A549 (cell line): ENCODE measurements around the gene FBXO10. TPM values are rescaled to one million over a fixed set of nuclear protein-coding genes. Genes with fewer than 3 reads are reported as not detected.

ENCODE experiments used
- ATAC-seq, 2 experiments: fragments of 200-7000 bp in 1 of 2; fragments of >200 bp in 1 of 2; cut with Nextera tagmentation in 1 of 2; cut with Tn5 transposase in 1 of 2; 3 replicates each; pipeline versions ENCODE4 v1.8.0 to v1.9.1; 2018 to 2020; ENCODE audit warnings: mild to moderate bottlenecking in 1 of 2, moderate library complexity in 1 of 2
- CTCF ChIA-PET: fragments of 300-600 bp; sonication (Branson Sonifier 250); formaldehyde crosslinking; extraction: SDS; loops from one replicate; lab custom pipeline; 2021; ENCODE audit warnings: antibody characterized with exemption, inconsistent platforms; lab: Yijun Ruan, JAX
- POLR2A ChIA-PET: fragments of 350-600 bp; formaldehyde crosslinking; extraction: SDS; loops from one replicate; lab custom pipeline; 2021; ENCODE audit warnings: antibody characterized with exemption, inconsistent platforms; lab: Yijun Ruan, JAX
- DNase-seq, 2 experiments: peaks; one replicate each; pipeline versions ENCODE4 v3.0.0 to v3.0.0-alpha.2; 2011 to 2016; ENCODE audit warnings: low read depth in 1 of 2, low spot score in 1 of 2
- FAIRE-seq: peaks from 2 replicates; lab custom pipeline; 2011; peaks lifted over from hg19 to GRCh38; lab: Jason Lieb, UNC
- H3K27ac ChIP-seq, 2 experiments: fragments of >200 bp; sonication (Bioruptor Twin); formaldehyde crosslinking; 3 replicates each; pipeline ENCODE4 v1.5.1; 2016 to 2017
- H3K4me1 ChIP-seq: fragments of >200 bp; sonication (Bioruptor Twin); formaldehyde crosslinking; 3 replicates; pipeline ENCODE4 v1.6.1; 2016
- H3K4me2 ChIP-seq: fragments of >200 bp; sonication (Bioruptor Twin); formaldehyde crosslinking; 3 replicates; pipeline ENCODE4 v1.6.1; 2016
- H3K4me3 ChIP-seq: fragments of >200 bp; sonication (Bioruptor Twin); formaldehyde crosslinking; 3 replicates; pipeline ENCODE4 v1.5.1; 2016
- H3K9me3 ChIP-seq: fragments of >200 bp; sonication (Bioruptor Twin); formaldehyde crosslinking; 3 replicates; pipeline ENCODE4 v1.6.1; 2016
- CBX2 ChIP-seq: fragments of 200-600 bp; sonication (generic); IDR thresholded peaks from 2 replicates; pipeline ENCODE4 v1.6.1; 2016; ENCODE audit warnings: low read depth, mild to moderate bottlenecking, borderline replicate concordance
- E2F6 ChIP-seq: IDR thresholded peaks from 2 replicates; pipeline ENCODE4 v1.6.1; 2012; ENCODE audit warnings: low read depth, borderline replicate concordance
- EHF ChIP-seq: fragments of 250-450 bp; sonication (Bioruptor Pico); IDR thresholded peaks from 2 replicates; pipeline ENCODE4 v1.5.0; 2020; ENCODE audit warnings: mild to moderate bottlenecking
- ESRRA ChIP-seq: fragments of 150-350 bp; IDR thresholded peaks from 2 replicates; pipeline ENCODE4 v1.6.1; 2014; ENCODE audit warnings: mild to moderate bottlenecking, low read length, borderline replicate concordance
- HES2 ChIP-seq: fragments of >200 bp; sonication (Bioruptor Twin); formaldehyde crosslinking; IDR thresholded peaks from 2 replicates; pipeline ENCODE4 v1.6.1; 2016
- HMGXB4 ChIP-seq: fragments of 250-450 bp; sonication (Bioruptor Pico); IDR thresholded peaks from 2 replicates; pipeline ENCODE4 v1.5.0; 2021; ENCODE audit warnings: mild to moderate bottlenecking, moderate library complexity, borderline replicate concordance
- KDM1A ChIP-seq: fragments of 200-600 bp; sonication (generic); IDR thresholded peaks from 2 replicates; pipeline ENCODE4 v1.6.1; 2016; ENCODE audit warnings: low read depth, mild to moderate bottlenecking
- MAZ ChIP-seq: fragments of 150-350 bp; IDR thresholded peaks from 2 replicates; pipeline ENCODE4 v1.6.1; 2014; ENCODE audit warnings: antibody characterized with exemption, low read depth, low read length, borderline replicate concordance
- NPAS2 ChIP-seq: fragments of 250-450 bp; sonication (Bioruptor Pico); IDR thresholded peaks from 2 replicates; pipeline ENCODE4 v1.8.0; 2022; ENCODE audit warnings: mild to moderate bottlenecking, moderate library complexity, borderline replicate concordance
- NR3C1 ChIP-seq: fragments of >200 bp; sonication (Bioruptor Twin); formaldehyde crosslinking; IDR thresholded peaks from 3 replicates; pipeline ENCODE4 v1.6.1; 2017
- PBX3 ChIP-seq: IDR thresholded peaks from 2 replicates; pipeline ENCODE4 v1.6.1; 2012
- POLR2AphosphoS2 ChIP-seq: conservative IDR thresholded peaks from 2 replicates; pipeline ENCODE4 v1.6.1; 2012; ENCODE audit warnings: low read length, improper control_type of control experiment, inconsistent platforms
- RAD21 ChIP-seq, 2 experiments: fragments of >200 bp in 1 of 2; sonication (Bioruptor Twin) in 1 of 2; formaldehyde crosslinking in 1 of 2; IDR thresholded peaks in 1 of 2; conservative IDR thresholded peaks in 1 of 2; 2 replicates in 1 of 2; 3 replicates in 1 of 2; pipeline ENCODE4 v1.6.1; 2012 to 2018; ENCODE audit warnings: inconsistent platforms in 1 of 2
- RCOR1 ChIP-seq: fragments of 150-350 bp; IDR thresholded peaks from 2 replicates; pipeline ENCODE4 v1.6.1; 2014; ENCODE audit warnings: antibody characterized with exemption, low read length, low read depth
- RNF2 ChIP-seq: fragments of 200-600 bp; sonication (generic); IDR thresholded peaks from 2 replicates; pipeline ENCODE4 v1.6.1; 2016; ENCODE audit warnings: low read depth, mild to moderate bottlenecking, antibody characterized with exemption, moderate library complexity, borderline replicate concordance
- SMC3 ChIP-seq: fragments of >200 bp; sonication (Bioruptor Twin); formaldehyde crosslinking; IDR thresholded peaks from 3 replicates; pipeline ENCODE4 v1.6.1; 2018; ENCODE audit warnings: inconsistent platforms
- ZC3H11A ChIP-seq: fragments of 450-650 bp; IDR thresholded peaks from 2 replicates; pipeline ENCODE4 v1.6.1; 2014; ENCODE audit warnings: antibody characterized with exemption, mild to moderate bottlenecking
- WGBS: methylation state at CpG from one replicate; pipeline ENCODE4 v1.1.6; 2017; ENCODE audit errors: missing lambda C conversion rate; 5-methylcytosine and 5-hydroxymethylcytosine counted together
- polyA plus RNA-seq, 4 experiments: library from polyadenylated mRNA; depleted of rRNA in 3 of 4; stranded (reverse); fragments of >200 nt; fragmentation: RNase III in 1 of 4; extraction: RNeasy Plus Mini Kit Qiagen cat#74134 plus additional on column Dnase treatment in 1 of 4; gene quantifications; 2 replicates in 3 of 4; 3 replicates in 1 of 4; pipeline ENCODE4 v1.2.3, GENCODE V29; 2011 to 2017
- TF ChIP-seq, protein P1 (sequence below): fragments of >200 bp; sonication (Bioruptor Twin); formaldehyde crosslinking; IDR thresholded peaks from 3 replicates; pipeline ENCODE4 v1.6.1; 2016
- TF ChIP-seq, protein P2 (sequence below): fragments of 200-600 bp; sonication (generic); IDR thresholded peaks from 2 replicates; pipeline ENCODE4 v1.6.1; 2016; ENCODE audit warnings: antibody characterized with exemption, mild to moderate bottlenecking, moderate library complexity

The FBXO10 gene
- polyA plus RNA-seq, 2 of the 4 experiments (the other 2 are of a cell fraction), result 5.0 to 5.3 TPM

DNA sequence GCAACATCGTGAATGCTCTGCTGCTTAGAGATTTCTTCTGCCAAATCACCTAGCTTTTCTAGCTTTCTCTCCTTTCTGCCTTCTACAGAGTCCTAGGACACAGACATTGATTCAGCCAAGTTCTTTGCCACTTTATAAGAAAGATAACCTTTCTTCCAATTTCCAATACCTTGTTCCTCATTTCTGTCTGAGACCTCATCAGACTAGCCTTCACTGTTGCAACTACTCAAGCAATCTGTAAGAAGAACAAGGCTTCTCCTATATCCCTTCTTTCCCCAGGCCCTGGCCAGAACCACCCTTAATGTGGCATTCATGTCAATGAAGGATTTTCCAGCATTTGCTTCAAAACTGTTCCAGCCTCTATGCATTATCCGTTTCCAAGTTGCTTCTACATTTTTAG, 24.3 kb downstream of the FBXO10 start:
- WGBS, result 88% methylated on average over 2 of the region's 2 CpGs
- no peak for ATAC-seq
- Histone ChIP-seq H3K9me3 (no peaks in the 10 kb centered on the region), H3K4me3 (no peak overlapping the region), H3K27ac (no peak overlapping the region), H3K4me1 (0 out of 3 replicates have a peak, but pooled peaks cover 4% of the 10 kb centered on the region), H3K4me2 (no peak overlapping the region)
- TF ChIP-seq RAD21 (conservative IDR thresholded peaks at IDR 0.05 in 1 of 2, IDR thresholded peaks at IDR 0.05 in 1 of 2) (no peak), MAZ (no peak), NPAS2 (CRISPR knock-in tag) (no peak), PBX3 (no peak), HES2 (no peak), RCOR1 (no peak), SMC3 (no peak), HMGXB4 (CRISPR knock-in tag) (no peak), ZC3H11A (no peak), POLR2AphosphoS2 (no peak), CBX2 (no peak), RNF2 (no peak), NR3C1 (no peak)
- no peak for FAIRE-seq
- no peak for DNase-seq
- CTCF ChIA-PET, result no interaction called here
- POLR2A ChIA-PET, result no interaction called here

- 71% methylated on average over 3 of the region's 3 CpGs for whole genome bisulfite sequencing
- Histone ChIP-seq H3K4me3 (no peak overlapping the region), H3K4me1 (0 out of 3 replicates have a peak, but pooled peaks cover 4% of the 10 kb centered on the region), H3K4me2 (no peak overlapping the region), H3K9me3 (no peaks in the 10 kb centered on the region), H3K27ac (no peak overlapping the region)
- DNase-seq, result no peak
- FAIRE-seq, result no peak
- POLR2A ChIA-PET, result no interaction called here
- no peak for TF ChIP-seq E2F6
- TF ChIP-seq HMGXB4 (CRISPR knock-in tag), result no peak
- TF ChIP-seq, protein P1, sequence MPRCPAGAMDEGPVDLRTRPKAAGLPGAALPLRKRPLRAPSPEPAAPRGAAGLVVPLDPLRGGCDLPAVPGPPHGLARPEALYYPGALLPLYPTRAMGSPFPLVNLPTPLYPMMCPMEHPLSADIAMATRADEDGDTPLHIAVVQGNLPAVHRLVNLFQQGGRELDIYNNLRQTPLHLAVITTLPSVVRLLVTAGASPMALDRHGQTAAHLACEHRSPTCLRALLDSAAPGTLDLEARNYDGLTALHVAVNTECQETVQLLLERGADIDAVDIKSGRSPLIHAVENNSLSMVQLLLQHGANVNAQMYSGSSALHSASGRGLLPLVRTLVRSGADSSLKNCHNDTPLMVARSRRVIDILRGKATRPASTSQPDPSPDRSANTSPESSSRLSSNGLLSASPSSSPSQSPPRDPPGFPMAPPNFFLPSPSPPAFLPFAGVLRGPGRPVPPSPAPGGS, result no peak
- no peak for TF ChIP-seq KDM1A
- no peak for TF ChIP-seq ESRRA
- TF ChIP-seq, protein P2, sequence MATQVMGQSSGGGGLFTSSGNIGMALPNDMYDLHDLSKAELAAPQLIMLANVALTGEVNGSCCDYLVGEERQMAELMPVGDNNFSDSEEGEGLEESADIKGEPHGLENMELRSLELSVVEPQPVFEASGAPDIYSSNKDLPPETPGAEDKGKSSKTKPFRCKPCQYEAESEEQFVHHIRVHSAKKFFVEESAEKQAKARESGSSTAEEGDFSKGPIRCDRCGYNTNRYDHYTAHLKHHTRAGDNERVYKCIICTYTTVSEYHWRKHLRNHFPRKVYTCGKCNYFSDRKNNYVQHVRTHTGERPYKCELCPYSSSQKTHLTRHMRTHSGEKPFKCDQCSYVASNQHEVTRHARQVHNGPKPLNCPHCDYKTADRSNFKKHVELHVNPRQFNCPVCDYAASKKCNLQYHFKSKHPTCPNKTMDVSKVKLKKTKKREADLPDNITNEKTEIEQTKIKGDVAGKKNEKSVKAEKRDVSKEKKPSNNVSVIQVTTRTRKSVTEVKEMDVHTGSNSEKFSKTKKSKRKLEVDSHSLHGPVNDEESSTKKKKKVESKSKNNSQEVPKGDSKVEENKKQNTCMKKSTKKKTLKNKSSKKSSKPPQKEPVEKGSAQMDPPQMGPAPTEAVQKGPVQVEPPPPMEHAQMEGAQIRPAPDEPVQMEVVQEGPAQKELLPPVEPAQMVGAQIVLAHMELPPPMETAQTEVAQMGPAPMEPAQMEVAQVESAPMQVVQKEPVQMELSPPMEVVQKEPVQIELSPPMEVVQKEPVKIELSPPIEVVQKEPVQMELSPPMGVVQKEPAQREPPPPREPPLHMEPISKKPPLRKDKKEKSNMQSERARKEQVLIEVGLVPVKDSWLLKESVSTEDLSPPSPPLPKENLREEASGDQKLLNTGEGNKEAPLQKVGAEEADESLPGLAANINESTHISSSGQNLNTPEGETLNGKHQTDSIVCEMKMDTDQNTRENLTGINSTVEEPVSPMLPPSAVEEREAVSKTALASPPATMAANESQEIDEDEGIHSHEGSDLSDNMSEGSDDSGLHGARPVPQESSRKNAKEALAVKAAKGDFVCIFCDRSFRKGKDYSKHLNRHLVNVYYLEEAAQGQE, result no peak
- TF ChIP-seq EHF (CRISPR knock-in tag), result no peak
- no peak for ATAC-seq
- CTCF ChIA-PET, result no interaction called here
These were observed 24.7 kb downstream of the FBXO10 start for GRCh38 chr9:37551468-37551867.
